Panc1 (cell line): ENCODE results near the gene HEATR9. TPM values are rescaled to one million over a fixed set of nuclear protein-coding genes. Genes with fewer than 3 reads are reported as not detected.

Experiments used
- ATAC-seq: fragments of 200-7000 bp; cut with Tn5 transposase; 2 replicates; pipeline ENCODE4 v1.9.1; 2020; ENCODE audit warnings: mild to moderate bottlenecking, moderate library complexity
- BruUV-seq: library from RNA; stranded (reverse); fragments of 400-500 nt; replicated peaks from 2 replicates; lab custom pipeline; 2021; lab: Mats Ljungman, UMichigan
- CTCF ChIA-PET: fragments of 300-600 bp; sonication (Branson Sonifier 250); formaldehyde crosslinking; loops from one replicate; lab custom pipeline; 2022; ENCODE audit warnings: antibody characterized with exemption; lab: Charles Lee
- POLR2A ChIA-PET: fragments of 300-600 bp; sonication (Branson Sonifier 250); formaldehyde crosslinking; loops from one replicate; lab custom pipeline; 2022; ENCODE audit warnings: antibody characterized with exemption; lab: Charles Lee
- DNase-seq: peaks from one replicate; pipeline ENCODE4 v3.0.0-alpha.2; 2010; ENCODE audit warnings: low read depth, low spot score
- H3K27ac ChIP-seq: 2 replicates; pipeline ENCODE4 v1.5.1; 2011; ENCODE audit warnings: mild to moderate bottlenecking, low read length, inconsistent platforms
- H3K27me3 ChIP-seq: fragments of 200-500 bp; sonication (Bioruptor generic); 2 replicates; pipeline ENCODE4 v1.6.0; 2014; ENCODE audit warnings: low read length, inconsistent platforms; ENCODE audit not compliant: control insufficient read depth, insufficient read depth
- H3K36me3 ChIP-seq: fragments of 200-500 bp; sonication (Bioruptor generic); 2 replicates; pipeline ENCODE4 v1.5.1; 2014; ENCODE audit warnings: inconsistent platforms, mild to moderate bottlenecking, low read length, moderate library complexity; ENCODE audit not compliant: control insufficient read depth, insufficient read depth
- H3K4me1 ChIP-seq: 2 replicates; pipeline ENCODE4 v1.5.1; 2011; ENCODE audit warnings: inconsistent platforms, mild to moderate bottlenecking, low read length, moderate library complexity; ENCODE audit not compliant: control insufficient read depth, insufficient read depth
- H3K4me3 ChIP-seq, 2 experiments: 2 replicates each; pipeline ENCODE4 v1.5.1; 2011 to 2012; ENCODE audit warnings: low read depth in 2 of 2, low read length in 2 of 2, mild to moderate bottlenecking in 2 of 2, inconsistent platforms in 1 of 2, moderate library complexity in 1 of 2
- H3K9me3 ChIP-seq: fragments of 200-500 bp; sonication (Bioruptor generic); 2 replicates; pipeline ENCODE4 v1.5.1; 2014; ENCODE audit warnings: low read depth, mild to moderate bottlenecking, inconsistent platforms, low read length, moderate library complexity; ENCODE audit not compliant: control insufficient read depth, insufficient read depth
- CTCF ChIP-seq: fragments of 450-650 bp; IDR thresholded peaks from 2 replicates; pipeline ENCODE4 v1.5.1; 2017; ENCODE audit warnings: mild to moderate bottlenecking
- POLR2AphosphoS5 ChIP-seq: IDR thresholded peaks from 2 replicates; pipeline ENCODE4 v1.6.1; 2012; ENCODE audit warnings: mild to moderate bottlenecking, low read depth, low read length, moderate library complexity
- REST ChIP-seq, 2 experiments: IDR thresholded peaks; 2 replicates each; pipeline ENCODE4 v1.6.1; 2011 to 2012; ENCODE audit warnings: low read depth in 2 of 2, control low read depth in 1 of 2, low read length in 1 of 2, mild to moderate bottlenecking in 1 of 2, moderate library complexity in 1 of 2; ENCODE audit not compliant: insufficient read depth in 1 of 2
- SIN3A ChIP-seq: IDR thresholded peaks from 2 replicates; pipeline ENCODE4 v1.6.1; 2012; ENCODE audit warnings: low read depth, mild to moderate bottlenecking, low read length, moderate library complexity, borderline replicate concordance; ENCODE audit not compliant: insufficient read depth
- TCF7L2 ChIP-seq: IDR thresholded peaks from 2 replicates; pipeline ENCODE4 v1.6.1; 2011; ENCODE audit warnings: mild to moderate bottlenecking, low read depth, low read length, inconsistent platforms
- in situ Hi-C: cut with HindIII; loops from 2 replicates; pipeline ENCODE4 v1.10.0; 2016; ENCODE audit warnings: low sequenced_read_pairs, low pct_unique_long_range_greater_than_20kb
- intact Hi-C: fragments of 100-400 bp; cut with micrococcal nuclease; formaldehyde crosslinking; loops from one replicate; pipeline ENCODE4 v1.10.0; 2022; ENCODE audit not compliant: unreplicated experiment
- total RNA-seq: library from RNA; stranded (reverse); gene quantifications from one replicate; pipeline ENCODE4 v1.2.1, GENCODE V29; 2021; ENCODE audit not compliant: unreplicated experiment

HEATR9 gene
- total RNA-seq, 1 experiment from 2014 or later: not detected

GRCh38 chr17:35856603-35857002, 12.1 kb downstream of the HEATR9 start:
- Histone ChIP-seq H3K27me3 (no peaks in the 10 kb centered on the region), H3K4me3 (no peak overlapping the region), H3K4me1 (no peaks in the 10 kb centered on the region), H3K9me3 (no peaks in the 10 kb centered on the region), H3K27ac (no peak overlapping the region), H3K36me3 (no peaks in the 10 kb centered on the region)
- CTCF ChIA-PET: no interaction called here
- POLR2A ChIA-PET: no interaction called here
- ATAC-seq: no peak
- no peak for TF ChIP-seq SIN3A
- no peak for TF ChIP-seq CTCF
- TF ChIP-seq REST (IDR thresholded peaks at IDR 0.05; ENCODE audit: insufficient read depth in 1 of 2, low read depth in 2 of 2, low read length in 1 of 2): no peak
- TF ChIP-seq TCF7L2: no peak
- no peak for TF ChIP-seq POLR2AphosphoS5
- no peak for DNase-seq
- BruUV-seq: no TSS peak
- intact Hi-C loops (no loop called here), in situ Hi-C loops (no loop called here)

GRCh38 chr17:35855965-35856364, 12.7 kb downstream of the HEATR9 start:
- Histone ChIP-seq H3K4me1 (no peaks in the 10 kb centered on the region), H3K27ac (no peak overlapping the region), H3K36me3 (no peaks in the 10 kb centered on the region), H3K4me3 (no peak overlapping the region), H3K27me3 (no peaks in the 10 kb centered on the region), H3K9me3 (no peaks in the 10 kb centered on the region)
- no peak for TF ChIP-seq POLR2AphosphoS5
- TF ChIP-seq REST (IDR thresholded peaks at IDR 0.05; ENCODE audit: insufficient read depth in 1 of 2, low read depth in 2 of 2, low read length in 1 of 2): no peak
- TF ChIP-seq TCF7L2: no peak
- TF ChIP-seq SIN3A: no peak
- TF ChIP-seq CTCF: no peak
- BruUV-seq: no TSS peak
- ChIA-PET CTCF (no interaction called here), POLR2A (no interaction called here)
- ATAC-seq: no peak
- in situ Hi-C loops (no loop called here), intact Hi-C loops (no loop called here)
- no peak for DNase-seq
